ENCODE results near the gene IQGAP3.
A peak's percentile ranks its signal among the peaks of the same experiment; 100 is the strongest.

The IQGAP3 gene

GRCh38 chr1:156508205-156508954 lies 64.0 kb downstream of the IQGAP3 start:
- DNase-seq = no peak
- Mint-ChIP-seq H3K4me3 (peak overlapping the region; percentile 46), H3K4me1 (ENCODE audit: low read depth) (peaks cover 69% of the 10 kb centered on the region)

GRCh38 chr1:156506450-156506849 lies 65.9 kb downstream of the IQGAP3 start:
- Mint-ChIP-seq H3K27me3 (no peaks in the 10 kb centered on the region), H3K36me3 (ENCODE audit: low read depth) (no peaks in the 10 kb centered on the region), H3K9me3 (peaks cover 2% of the 10 kb centered on the region), H3K4me3 (no peak overlapping the region), H3K4me1 (ENCODE audit: low read depth) (peaks cover 78% of the 10 kb centered on the region), H3K27ac (peak overlapping the region; percentile 98)
- DNase-seq = no peak

More at GRCh38 chr1:156508205-156508954, 64.0 kb downstream of the IQGAP3 start:
- H3K9me3 Mint-ChIP-seq = peaks cover 2% of the 10 kb centered on the region
- H3K36me3 Mint-ChIP-seq (ENCODE audit: low read depth) = no peaks in the 10 kb centered on the region
- H3K27ac Mint-ChIP-seq = peak overlapping the region; percentile 27
- H3K27me3 Mint-ChIP-seq = no peaks in the 10 kb centered on the region

GRCh38 chr1:156505679-156506298 lies 66.6 kb downstream of the IQGAP3 start:
- Mint-ChIP-seq H3K4me3 (peak overlapping the region; percentile 70), H3K9me3 (peaks cover 2% of the 10 kb centered on the region), H3K27me3 (no peaks in the 10 kb centered on the region), H3K36me3 (ENCODE audit: low read depth) (no peaks in the 10 kb centered on the region), H3K4me1 (ENCODE audit: low read depth) (peaks cover 75% of the 10 kb centered on the region), H3K27ac (peak overlapping the region; percentile 98)
- DNase-seq = peak; percentile 33

- Mint-ChIP-seq H3K4me1 (ENCODE audit: low read depth) (peaks cover 75% of the 10 kb centered on the region), H3K27me3 (no peaks in the 10 kb centered on the region), H3K4me3 (peak overlapping the region; percentile 70), H3K36me3 (ENCODE audit: low read depth) (peaks cover 3% of the 10 kb centered on the region), H3K27ac (peak overlapping the region; percentile 98), H3K9me3 (peaks cover 2% of the 10 kb centered on the region)
- peak; percentile 96 for DNase-seq
These were observed 67.3 kb downstream of the IQGAP3 start for GRCh38 chr1:156504821-156505678.

- peak overlapping the region; percentile 98 for H3K27ac Mint-ChIP-seq
- peaks cover 75% of the 10 kb centered on the region for H3K4me1 Mint-ChIP-seq (ENCODE audit: low read depth)
- H3K36me3 Mint-ChIP-seq (ENCODE audit: low read depth) = peaks cover 4% of the 10 kb centered on the region
- H3K27me3 Mint-ChIP-seq = no peaks in the 10 kb centered on the region
- peak overlapping the region; percentile 70 for H3K4me3 Mint-ChIP-seq
- no peak for DNase-seq
- peaks cover 2% of the 10 kb centered on the region for H3K9me3 Mint-ChIP-seq
These were observed 67.9 kb downstream of the IQGAP3 start for GRCh38 chr1:156504438-156504813.

GRCh38 chr1:156503698-156504437 lies 68.5 kb downstream of the IQGAP3 start:
- Mint-ChIP-seq H3K4me1 (ENCODE audit: low read depth) (peaks cover 71% of the 10 kb centered on the region), H3K9me3 (peaks cover 2% of the 10 kb centered on the region), H3K27ac (peak overlapping the region; percentile 98), H3K27me3 (no peaks in the 10 kb centered on the region), H3K36me3 (ENCODE audit: low read depth) (peaks cover 4% of the 10 kb centered on the region), H3K4me3 (peak overlapping the region; percentile 70)
- DNase-seq = no peak

- Mint-ChIP-seq H3K27me3 (no peaks in the 10 kb centered on the region), H3K4me3 (no peak overlapping the region), H3K36me3 (ENCODE audit: low read depth) (peaks cover 6% of the 10 kb centered on the region), H3K4me1 (ENCODE audit: low read depth) (peaks cover 71% of the 10 kb centered on the region), H3K9me3 (peaks cover 2% of the 10 kb centered on the region), H3K27ac (peak overlapping the region; percentile 98)
- DNase-seq = peak; percentile 30
These were observed 69.3 kb downstream of the IQGAP3 start for GRCh38 chr1:156502894-156503697.

- Mint-ChIP-seq H3K27me3 (no peaks in the 10 kb centered on the region), H3K4me1 (ENCODE audit: low read depth) (peaks cover 72% of the 10 kb centered on the region), H3K27ac (peak overlapping the region; percentile 98), H3K36me3 (ENCODE audit: low read depth) (peaks cover 9% of the 10 kb centered on the region), H3K4me3 (peak overlapping the region; percentile 92), H3K9me3 (peaks cover 2% of the 10 kb centered on the region)
- peak; percentile 45 for DNase-seq
These were observed 69.9 kb downstream of the IQGAP3 start for GRCh38 chr1:156502391-156502893.

- DNase-seq = peak; percentile 96
- H3K27me3 Mint-ChIP-seq = no peaks in the 10 kb centered on the region
- H3K36me3 Mint-ChIP-seq (ENCODE audit: low read depth) = peaks cover 11% of the 10 kb centered on the region
- H3K4me3 Mint-ChIP-seq = peak overlapping the region; percentile 92
- peaks cover 78% of the 10 kb centered on the region for H3K4me1 Mint-ChIP-seq (ENCODE audit: low read depth)
- peaks cover 2% of the 10 kb centered on the region for H3K9me3 Mint-ChIP-seq
- H3K27ac Mint-ChIP-seq = peak overlapping the region; percentile 98
These were observed 71.4 kb downstream of the IQGAP3 start for GRCh38 chr1:156500793-156501506.

GRCh38 chr1:156500543-156500792 lies 71.9 kb downstream of the IQGAP3 start, which contains the start of gene MEF2D:
TSS of gene MEF2D (minus strand) at chr1:156500775. CDS start at chr1:156483292, 17,483 bp downstream.
- no peak for DNase-seq
- Mint-ChIP-seq H3K27me3 (no peaks in the 10 kb centered on the region), H3K9me3 (peaks cover 2% of the 10 kb centered on the region), H3K4me3 (peak within 1 kb of the TSS; percentile 92), H3K36me3 (ENCODE audit: low read depth) (peaks cover 14% of the 10 kb centered on the region), H3K27ac (peak within 1 kb of the TSS; percentile 98), H3K4me1 (ENCODE audit: low read depth) (peaks cover 78% of the 10 kb centered on the region)

GRCh38 chr1:156499842-156500542 lies 72.4 kb downstream of the IQGAP3 start:
- Mint-ChIP-seq H3K27me3 (no peaks in the 10 kb centered on the region), H3K4me1 (ENCODE audit: low read depth) (peaks cover 78% of the 10 kb centered on the region), H3K9me3 (no peaks in the 10 kb centered on the region), H3K27ac (peak overlapping the region; percentile 90), H3K36me3 (ENCODE audit: low read depth) (peaks cover 18% of the 10 kb centered on the region), H3K4me3 (peak overlapping the region; percentile 92)
- DNase-seq = no peak

GRCh38 chr1:156499194-156499841 lies 73.0 kb downstream of the IQGAP3 start:
- no peak for DNase-seq

More at GRCh38 chr1:156499194-156499841, 73.0 kb downstream of the IQGAP3 start:
- peaks cover 24% of the 10 kb centered on the region for H3K36me3 Mint-ChIP-seq (ENCODE audit: low read depth)
- H3K27ac Mint-ChIP-seq = peak overlapping the region; percentile 78
- H3K4me3 Mint-ChIP-seq = peak overlapping the region; percentile 92
- no peaks in the 10 kb centered on the region for H3K27me3 Mint-ChIP-seq
- no peaks in the 10 kb centered on the region for H3K9me3 Mint-ChIP-seq
- peaks cover 78% of the 10 kb centered on the region for H3K4me1 Mint-ChIP-seq (ENCODE audit: low read depth)
